ENCODE data around the gene RNF111.
"Not testable (repeated sequence)": the region's sequence is repeated elsewhere in the genome, so short reads cannot be mapped to it uniquely, and the experiment has no call there.

Gene RNF111

GRCh38 chr15:59120937-59121336 lies 133.5 kb downstream of the RNF111 start:
- no peak overlapping the region for H3K4me3 ChIP-seq (ENCODE audit: insufficient read depth, low read depth, low read length, poor library complexity, severe bottlenecking)
- no peak for DNase-seq
- H3K27ac ChIP-seq (ENCODE audit: insufficient read depth, low read length, poor library complexity, severe bottlenecking): no peak overlapping the region
- no peaks in the 10 kb centered on the region for H3K9me3 ChIP-seq (ENCODE audit: control insufficient read depth, low read length)
- no peaks in the 10 kb centered on the region for H3K36me3 ChIP-seq (ENCODE audit: control insufficient read depth, insufficient read depth, low read length)
- H3K27me3 ChIP-seq (replicated peaks; ENCODE audit: control insufficient read depth, insufficient read depth, low read length, poor library complexity, severe bottlenecking): no peaks in the 10 kb centered on the region
- no peaks in the 10 kb centered on the region for H3K4me1 ChIP-seq (ENCODE audit: control insufficient read depth, insufficient read depth, low read length, poor library complexity, severe bottlenecking)

GRCh38 chr15:59124261-59124660 lies 136.8 kb downstream of the RNF111 start:
- H3K27ac ChIP-seq (ENCODE audit: insufficient read depth, low read length, poor library complexity, severe bottlenecking): no peak overlapping the region
- no peak for DNase-seq
- no peaks in the 10 kb centered on the region for H3K36me3 ChIP-seq (ENCODE audit: control insufficient read depth, insufficient read depth, low read length)

GRCh38 chr15:59125683-59126082 lies 138.2 kb downstream of the RNF111 start:
- not testable (repeated sequence) for DNase-seq; H3K27me3 ChIP-seq (replicated peaks; ENCODE audit: control insufficient read depth, insufficient read depth, low read length, poor library complexity, severe bottlenecking); H3K9me3 ChIP-seq (ENCODE audit: control insufficient read depth, low read length); H3K36me3 ChIP-seq (ENCODE audit: control insufficient read depth, insufficient read depth, low read length); H3K4me3 ChIP-seq (ENCODE audit: insufficient read depth, low read depth, low read length, poor library complexity, severe bottlenecking); H3K27ac ChIP-seq (ENCODE audit: insufficient read depth, low read length, poor library complexity, severe bottlenecking); H3K4me1 ChIP-seq (ENCODE audit: control insufficient read depth, insufficient read depth, low read length, poor library complexity, severe bottlenecking)

More at GRCh38 chr15:59124261-59124660, 136.8 kb downstream of the RNF111 start:
- no peaks in the 10 kb centered on the region for H3K9me3 ChIP-seq (ENCODE audit: control insufficient read depth, low read length)
- no peak overlapping the region for H3K4me3 ChIP-seq (ENCODE audit: insufficient read depth, low read depth, low read length, poor library complexity, severe bottlenecking)
- H3K4me1 ChIP-seq (ENCODE audit: control insufficient read depth, insufficient read depth, low read length, poor library complexity, severe bottlenecking): no peaks in the 10 kb centered on the region
- H3K27me3 ChIP-seq (replicated peaks; ENCODE audit: control insufficient read depth, insufficient read depth, low read length, poor library complexity, severe bottlenecking): no peaks in the 10 kb centered on the region

- H3K4me3 ChIP-seq (ENCODE audit: insufficient read depth, low read depth, low read length, poor library complexity, severe bottlenecking); H3K36me3 ChIP-seq (ENCODE audit: control insufficient read depth, insufficient read depth, low read length); H3K27ac ChIP-seq (ENCODE audit: insufficient read depth, low read length, poor library complexity, severe bottlenecking); H3K27me3 ChIP-seq (replicated peaks; ENCODE audit: control insufficient read depth, insufficient read depth, low read length, poor library complexity, severe bottlenecking); H3K9me3 ChIP-seq (ENCODE audit: control insufficient read depth, low read length); DNase-seq; H3K4me1 ChIP-seq (ENCODE audit: control insufficient read depth, insufficient read depth, low read length, poor library complexity, severe bottlenecking): not testable (repeated sequence)
These were observed 139.8 kb downstream of the RNF111 start for GRCh38 chr15:59127255-59127654.

GRCh38 chr15:59131456-59131855 lies 144.0 kb downstream of the RNF111 start:
- H3K27ac ChIP-seq (ENCODE audit: insufficient read depth, low read length, poor library complexity, severe bottlenecking): no peak overlapping the region
- H3K4me3 ChIP-seq (ENCODE audit: insufficient read depth, low read depth, low read length, poor library complexity, severe bottlenecking): no peak overlapping the region
- H3K4me1 ChIP-seq (ENCODE audit: control insufficient read depth, insufficient read depth, low read length, poor library complexity, severe bottlenecking): no peaks in the 10 kb centered on the region
- no peaks in the 10 kb centered on the region for H3K36me3 ChIP-seq (ENCODE audit: control insufficient read depth, insufficient read depth, low read length)
- no peaks in the 10 kb centered on the region for H3K27me3 ChIP-seq (replicated peaks; ENCODE audit: control insufficient read depth, insufficient read depth, low read length, poor library complexity, severe bottlenecking)
- no peak for DNase-seq
- H3K9me3 ChIP-seq (ENCODE audit: control insufficient read depth, low read length): no peaks in the 10 kb centered on the region

- Histone ChIP-seq H3K36me3 (ENCODE audit: control insufficient read depth, insufficient read depth, low read length) (no peaks in the 10 kb centered on the region), H3K27ac (ENCODE audit: insufficient read depth, low read length, poor library complexity, severe bottlenecking) (no peak overlapping the region), H3K4me1 (ENCODE audit: control insufficient read depth, insufficient read depth, low read length, poor library complexity, severe bottlenecking) (no peaks in the 10 kb centered on the region)
These were observed 144.6 kb downstream of the RNF111 start for GRCh38 chr15:59131969-59132562.

GRCh38 chr15:59133929-59134427 lies 146.5 kb downstream of the RNF111 start:
- H3K9me3 ChIP-seq (ENCODE audit: control insufficient read depth, low read length): no peaks in the 10 kb centered on the region
- H3K4me3 ChIP-seq (ENCODE audit: insufficient read depth, low read depth, low read length, poor library complexity, severe bottlenecking): no peak overlapping the region
- H3K27me3 ChIP-seq (replicated peaks; ENCODE audit: control insufficient read depth, insufficient read depth, low read length, poor library complexity, severe bottlenecking): no peaks in the 10 kb centered on the region
- DNase-seq: no peak
- no peaks in the 10 kb centered on the region for H3K4me1 ChIP-seq (ENCODE audit: control insufficient read depth, insufficient read depth, low read length, poor library complexity, severe bottlenecking)
- no peak overlapping the region for H3K27ac ChIP-seq (ENCODE audit: insufficient read depth, low read length, poor library complexity, severe bottlenecking)
- no peaks in the 10 kb centered on the region for H3K36me3 ChIP-seq (ENCODE audit: control insufficient read depth, insufficient read depth, low read length)

More at GRCh38 chr15:59131969-59132562, 144.6 kb downstream of the RNF111 start:
- H3K4me3 ChIP-seq (ENCODE audit: insufficient read depth, low read depth, low read length, poor library complexity, severe bottlenecking): no peak overlapping the region
- H3K27me3 ChIP-seq (replicated peaks; ENCODE audit: control insufficient read depth, insufficient read depth, low read length, poor library complexity, severe bottlenecking): no peaks in the 10 kb centered on the region
- no peak for DNase-seq
- H3K9me3 ChIP-seq (ENCODE audit: control insufficient read depth, low read length): no peaks in the 10 kb centered on the region

GRCh38 chr15:59137566-59137965 lies 150.1 kb downstream of the RNF111 start:
- Histone ChIP-seq H3K27ac (ENCODE audit: insufficient read depth, low read length, poor library complexity, severe bottlenecking) (no peak overlapping the region), H3K36me3 (ENCODE audit: control insufficient read depth, insufficient read depth, low read length) (no peaks in the 10 kb centered on the region), H3K27me3 (replicated peaks; ENCODE audit: control insufficient read depth, insufficient read depth, low read length, poor library complexity, severe bottlenecking) (no peaks in the 10 kb centered on the region), H3K9me3 (ENCODE audit: control insufficient read depth, low read length) (no peaks in the 10 kb centered on the region), H3K4me1 (ENCODE audit: control insufficient read depth, insufficient read depth, low read length, poor library complexity, severe bottlenecking) (no peaks in the 10 kb centered on the region), H3K4me3 (ENCODE audit: insufficient read depth, low read depth, low read length, poor library complexity, severe bottlenecking) (no peak overlapping the region)
- DNase-seq: no peak

GRCh38 chr15:59138243-59138642 lies 150.8 kb downstream of the RNF111 start:
- peak; percentile 18 to 47 (median 27) for DNase-seq
- H3K9me3 ChIP-seq (ENCODE audit: control insufficient read depth, low read length): no peaks in the 10 kb centered on the region
- H3K27ac ChIP-seq (ENCODE audit: insufficient read depth, low read length, poor library complexity, severe bottlenecking): no peak overlapping the region
- no peaks in the 10 kb centered on the region for H3K4me1 ChIP-seq (ENCODE audit: control insufficient read depth, insufficient read depth, low read length, poor library complexity, severe bottlenecking)
- H3K36me3 ChIP-seq (ENCODE audit: control insufficient read depth, insufficient read depth, low read length): no peaks in the 10 kb centered on the region
- H3K27me3 ChIP-seq (replicated peaks; ENCODE audit: control insufficient read depth, insufficient read depth, low read length, poor library complexity, severe bottlenecking): no peaks in the 10 kb centered on the region
- H3K4me3 ChIP-seq (ENCODE audit: insufficient read depth, low read depth, low read length, poor library complexity, severe bottlenecking): no peak overlapping the region

GRCh38 chr15:59140422-59141226 lies 153.2 kb downstream of the RNF111 start:
- Histone ChIP-seq H3K9me3 (ENCODE audit: control insufficient read depth, low read length) (no peaks in the 10 kb centered on the region), H3K4me1 (ENCODE audit: control insufficient read depth, insufficient read depth, low read length, poor library complexity, severe bottlenecking) (no peaks in the 10 kb centered on the region), H3K27me3 (replicated peaks; ENCODE audit: control insufficient read depth, insufficient read depth, low read length, poor library complexity, severe bottlenecking) (no peaks in the 10 kb centered on the region), H3K36me3 (ENCODE audit: control insufficient read depth, insufficient read depth, low read length) (no peaks in the 10 kb centered on the region), H3K27ac (ENCODE audit: insufficient read depth, low read length, poor library complexity, severe bottlenecking) (no peak overlapping the region), H3K4me3 (ENCODE audit: insufficient read depth, low read depth, low read length, poor library complexity, severe bottlenecking) (no peak overlapping the region)
- DNase-seq: no peak

All from effector memory CD4-positive, alpha-beta T cell (primary cell).